Endothelial cell of umbilical vein (primary cell): ENCODE results near the gene UNC119.

ENCODE experiments used
- CTCF ChIP-seq, 2 donors: IDR thresholded peaks; 1 replicate in 1 of 2; 2 replicates in 1 of 2; pipeline ENCODE4 v1.5.1; 2011; ENCODE audit warnings: low read length in 2 of 2, mild to moderate bottlenecking in 2 of 2, moderate library complexity in 2 of 2, control low read depth in 1 of 2, inconsistent platforms in 1 of 2, low read depth in 1 of 2; ENCODE audit not compliant: insufficient read depth in 1 of 2; ENCODE audit errors: extremely low read depth in 1 of 2
- MAX ChIP-seq: IDR thresholded peaks from 2 replicates; pipeline ENCODE4 v1.6.1; 2011; ENCODE audit not compliant: insufficient read depth, insufficient read length
- POLR2A ChIP-seq: IDR thresholded peaks from 2 replicates; pipeline ENCODE4 v1.6.1; 2012; ENCODE audit warnings: low read depth, mild to moderate bottlenecking, control low read depth, low read length
- POLR2AphosphoS5 ChIP-seq: IDR thresholded peaks from 2 replicates; pipeline ENCODE4 v1.6.1; 2012; ENCODE audit warnings: low read depth, mild to moderate bottlenecking, control low read depth, low read length, moderate library complexity; ENCODE audit not compliant: insufficient read depth

GRCh38 chr17:28507567-28508203 lies 44.7 kb downstream of the UNC119 start:
- no peak for TF ChIP-seq CTCF (IDR thresholded peaks at IDR 0.05; ENCODE audit: extremely low read depth in 1 of 2, insufficient read depth in 1 of 2, low read depth in 1 of 2, low read length in 2 of 2)
- no peak for TF ChIP-seq POLR2A
- no peak for TF ChIP-seq MAX
- no peak for TF ChIP-seq POLR2AphosphoS5
